Measurements from ENCODE around the gene BAIAP2. TPM values are rescaled to one million over a fixed set of nuclear protein-coding genes. Genes with fewer than 3 reads are reported as not detected.
"Not testable (repeated sequence)": the region's sequence is repeated elsewhere in the genome, so short reads cannot be mapped to it uniquely, and the experiment has no call there.

BAIAP2 gene
- total RNA-seq, 2 donors from 2014 or later, result 18.2 to 30.5 TPM

DNA sequence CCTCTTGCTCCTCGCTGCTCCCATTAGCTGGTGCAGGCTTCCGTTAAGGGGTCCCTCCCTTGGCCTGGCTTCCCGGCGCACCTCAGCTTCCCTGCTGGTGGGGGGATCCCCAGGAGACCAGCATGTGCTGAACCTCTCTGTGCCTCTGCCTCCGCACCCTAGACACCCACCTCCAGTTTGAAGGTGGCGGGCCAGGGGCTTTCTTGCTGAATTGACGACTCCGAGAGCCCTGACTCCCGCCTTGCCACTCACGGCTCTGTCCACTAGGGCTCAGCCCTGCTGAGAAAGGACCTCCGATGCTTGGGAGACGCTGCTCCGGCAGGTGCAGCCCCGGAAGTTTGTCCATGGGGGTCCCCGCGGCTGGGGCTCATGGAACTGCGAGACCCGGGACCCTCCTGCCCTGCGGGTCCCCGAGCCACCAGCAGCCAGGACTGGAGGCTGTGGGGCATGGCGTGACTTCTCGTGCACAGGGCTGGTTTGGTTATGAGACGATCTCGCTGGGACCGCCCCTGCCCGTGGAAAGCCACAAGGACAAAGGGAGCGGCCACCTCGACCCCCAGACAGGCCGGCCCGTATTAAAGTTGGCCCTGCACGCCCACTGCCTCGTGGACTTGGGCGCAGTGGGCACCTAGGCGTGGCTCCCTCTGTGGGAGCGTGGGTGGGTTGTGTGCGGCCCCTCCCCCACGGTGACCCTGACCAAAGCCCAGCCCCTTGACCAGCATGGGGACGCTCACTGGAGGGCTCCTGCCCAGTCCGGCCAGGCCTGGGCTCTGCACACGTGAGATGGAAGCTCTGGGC lies 35.2 kb upstream of the BAIAP2 start:
- DNase-seq (ENCODE audit: low spot score), result no peak
- intact Hi-C loops (cut with DNase I), result no loop called here

DNA sequence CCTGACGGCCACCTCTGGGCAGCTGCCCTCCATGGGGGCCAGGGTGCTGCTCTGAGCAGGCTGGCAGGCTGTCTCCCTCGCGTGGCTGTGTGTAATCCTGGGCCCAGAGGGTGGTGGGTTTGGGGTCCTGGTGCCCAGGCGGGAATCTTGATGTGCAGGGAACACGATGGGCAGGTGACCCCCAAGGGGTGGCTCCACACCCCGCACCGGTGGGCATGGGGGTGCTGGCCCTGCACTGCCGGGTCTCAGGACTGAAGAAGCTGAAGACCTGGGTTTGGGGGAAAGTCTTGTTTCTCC lies 34.7 kb upstream of the BAIAP2 start:
- DNase-seq (ENCODE audit: low spot score), result no peak
- intact Hi-C loops (cut with DNase I), result no loop called here

DNA sequence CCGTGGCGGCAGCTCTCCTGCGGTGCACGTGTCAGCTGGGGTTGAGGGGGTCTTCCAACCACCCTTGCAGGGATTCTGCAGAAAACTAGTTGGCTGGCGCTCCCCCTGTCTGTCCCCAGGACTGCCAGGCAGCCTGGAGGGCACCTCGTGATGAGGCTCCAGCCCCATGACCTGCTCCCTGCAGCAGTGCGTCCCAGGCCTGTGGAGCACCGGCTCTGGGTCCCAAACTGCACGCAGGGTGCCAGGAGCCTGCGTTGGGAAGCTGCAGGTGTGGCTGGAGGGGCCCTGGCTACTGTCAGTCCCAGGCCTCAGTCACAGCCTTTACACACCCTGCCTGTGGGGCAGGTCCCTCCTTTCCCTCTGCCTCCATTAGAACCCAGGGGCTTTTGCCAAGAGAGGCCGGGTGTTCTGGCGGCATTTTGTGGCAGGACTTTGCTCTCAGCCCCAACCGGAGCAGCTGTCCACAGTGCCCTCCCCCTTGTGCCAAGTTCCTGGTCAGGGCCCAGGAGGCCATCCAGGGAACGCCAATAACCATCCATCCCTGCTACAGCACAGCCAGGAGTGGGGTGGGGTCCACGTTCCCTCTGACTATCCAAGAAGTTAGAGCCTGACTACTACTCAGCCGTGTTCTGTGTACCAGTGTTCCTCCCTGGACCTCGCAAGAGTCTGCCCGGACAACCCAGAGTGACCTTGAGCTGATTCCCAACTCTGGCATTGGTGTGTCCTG lies 34.2 kb upstream of the BAIAP2 start:
- intact Hi-C loops (cut with DNase I), result no loop called here
- no peak for DNase-seq (ENCODE audit: low spot score)

DNA sequence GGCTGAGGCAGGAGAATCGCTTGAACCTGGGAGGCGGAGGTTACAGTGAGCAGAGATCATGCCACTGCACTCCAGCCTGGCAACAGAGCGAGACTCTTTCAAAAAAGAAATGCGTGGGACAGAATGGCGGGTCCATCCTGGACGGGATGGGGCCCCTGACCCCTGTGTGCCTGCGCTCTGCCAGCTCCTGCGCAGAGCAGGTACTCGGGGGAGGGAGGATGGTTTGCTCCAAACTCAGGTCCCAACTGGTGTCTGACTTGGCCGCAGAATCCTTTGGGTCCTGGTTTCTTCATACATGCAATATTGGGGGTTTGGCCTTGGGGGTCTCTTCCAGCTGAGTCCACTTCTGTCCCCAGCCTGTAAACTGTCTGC lies 33.0 kb upstream of the BAIAP2 start:
- intact Hi-C loops (cut with DNase I), result no loop called here
- no peak for DNase-seq (ENCODE audit: low spot score)

DNA sequence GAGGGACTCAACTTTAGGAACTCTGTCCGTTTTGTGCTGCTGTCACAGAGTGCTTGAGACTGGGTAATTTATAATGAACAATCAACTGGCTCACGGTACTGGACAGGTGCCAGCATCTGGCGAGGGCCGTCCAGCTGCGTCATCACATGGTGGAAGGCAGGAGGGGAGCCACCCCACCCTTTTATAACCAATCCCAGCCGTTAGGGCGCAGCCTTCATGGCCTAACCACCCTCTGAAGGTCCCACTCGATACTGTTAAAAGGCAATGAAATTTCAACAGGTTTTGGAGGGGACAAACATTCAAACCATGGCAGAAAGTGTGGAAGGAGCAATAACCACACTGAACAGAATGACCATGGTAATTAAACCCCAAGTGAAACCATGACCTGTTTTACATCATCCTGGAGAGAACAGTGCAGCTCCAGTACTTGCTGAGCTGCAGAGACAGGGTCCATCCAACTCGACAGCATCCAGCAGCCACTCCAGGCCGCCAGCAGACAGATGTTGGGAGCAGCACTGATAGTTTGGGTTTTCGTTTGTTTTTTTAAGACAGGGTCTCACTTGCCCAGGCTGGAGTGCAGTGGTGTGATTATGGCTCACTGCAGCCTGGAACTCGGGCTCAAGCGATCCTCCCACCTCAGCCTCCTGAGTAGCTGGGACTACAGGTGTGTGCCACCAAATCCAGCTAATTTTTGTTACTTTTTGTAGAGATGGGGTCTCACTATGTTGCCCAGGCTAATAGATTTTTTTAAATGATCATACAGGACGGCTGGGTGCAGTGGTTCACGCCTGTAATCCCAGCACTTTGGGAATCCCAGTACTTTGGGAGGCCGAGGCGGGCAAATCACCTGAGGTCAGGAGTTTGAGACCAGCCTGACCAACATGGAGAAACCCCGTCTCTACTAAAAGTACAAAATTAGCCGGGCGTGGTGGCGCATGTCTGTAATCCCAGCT lies 32.3 kb upstream of the BAIAP2 start:
- no peak for DNase-seq (ENCODE audit: low spot score)
- intact Hi-C loops (cut with DNase I), result no loop called here

DNA sequence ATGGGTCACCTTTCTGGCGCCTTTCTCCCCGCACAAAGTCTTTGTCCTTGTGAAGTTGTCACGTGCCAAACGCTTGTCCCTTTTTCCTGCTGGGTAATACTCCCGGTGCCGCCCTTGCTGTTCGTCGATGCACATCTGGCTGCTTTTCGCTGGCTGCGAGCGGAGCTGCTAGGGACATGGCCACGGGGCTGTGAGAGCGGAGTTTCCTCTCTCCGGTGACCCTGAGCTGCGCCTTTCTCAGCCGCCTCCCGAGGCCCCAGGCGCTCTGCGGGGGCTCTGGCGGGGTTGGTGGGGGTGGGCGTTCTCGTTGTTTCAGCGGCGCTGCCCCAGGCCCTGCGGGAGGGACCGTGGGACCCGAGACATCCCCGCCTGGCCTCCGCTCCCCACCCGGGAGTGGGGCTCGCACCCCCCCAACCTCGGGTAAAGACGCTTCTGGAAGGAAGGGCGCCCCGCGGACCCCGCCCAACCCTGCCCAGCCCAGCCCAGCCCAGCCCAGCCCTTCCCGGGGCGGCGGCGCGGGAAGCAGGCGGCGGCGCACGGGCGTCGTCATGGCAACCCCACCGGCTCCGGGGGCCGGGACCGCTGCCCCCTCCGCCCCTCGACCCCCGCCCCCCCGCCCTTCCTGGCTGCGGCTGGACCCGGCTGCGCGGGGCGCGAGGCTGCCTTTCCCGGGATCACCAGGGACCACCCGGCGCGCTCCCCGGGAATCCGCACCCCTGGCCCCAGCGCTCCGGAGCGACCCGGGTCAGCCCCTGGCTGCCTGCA lies 31.1 kb upstream of the BAIAP2 start:
- no peak for DNase-seq (ENCODE audit: low spot score)

DNA sequence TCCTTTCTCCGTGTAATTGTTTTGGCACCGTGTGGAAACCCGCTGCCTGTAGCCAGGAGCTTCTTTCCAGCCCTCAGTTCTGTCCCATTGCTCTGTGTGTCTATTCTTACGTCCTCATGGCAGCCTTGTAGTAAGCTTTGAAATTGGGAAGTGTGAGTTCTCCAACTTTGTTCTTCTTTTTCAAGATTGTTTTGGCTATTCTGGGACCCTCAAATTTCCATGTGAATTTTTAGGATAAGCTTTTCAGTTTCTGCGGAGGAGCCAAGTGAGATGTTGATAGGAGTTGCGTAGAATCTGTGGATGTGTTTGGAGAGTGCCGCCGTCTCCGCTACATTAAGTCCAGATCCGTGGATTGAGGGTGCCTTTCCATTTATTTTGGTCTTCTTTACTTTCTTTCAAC lies 28.1 kb upstream of the BAIAP2 start:
- DNase-seq (ENCODE audit: low spot score), result no peak
- intact Hi-C loops (cut with DNase I), result no loop called here

More for the DNA sequence above, 31.1 kb upstream of the BAIAP2 start:
- intact Hi-C loops (cut with DNase I), result no loop called here

DNA sequence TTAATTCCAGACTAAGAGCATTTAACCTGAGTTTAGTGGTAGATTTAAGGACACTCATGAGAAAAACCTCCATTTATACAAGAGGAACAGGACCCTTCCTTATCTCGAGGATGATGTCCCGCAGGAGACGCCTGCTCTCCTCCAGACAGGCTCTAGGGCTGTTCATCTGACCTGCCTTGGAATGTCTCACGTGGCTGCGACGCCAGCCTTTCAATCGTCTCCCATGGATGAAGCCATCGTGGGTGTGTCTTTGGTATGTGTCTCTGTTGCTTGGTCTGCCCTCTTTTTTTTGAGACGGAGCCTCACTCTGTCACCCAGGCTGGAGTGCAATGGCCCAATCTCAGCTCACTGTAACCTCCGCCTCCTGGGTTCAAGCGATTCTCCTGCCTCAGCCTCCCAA lies 26.8 kb upstream of the BAIAP2 start:
- no peak for DNase-seq (ENCODE audit: low spot score)
- intact Hi-C loops (cut with DNase I), result no loop called here

DNA sequence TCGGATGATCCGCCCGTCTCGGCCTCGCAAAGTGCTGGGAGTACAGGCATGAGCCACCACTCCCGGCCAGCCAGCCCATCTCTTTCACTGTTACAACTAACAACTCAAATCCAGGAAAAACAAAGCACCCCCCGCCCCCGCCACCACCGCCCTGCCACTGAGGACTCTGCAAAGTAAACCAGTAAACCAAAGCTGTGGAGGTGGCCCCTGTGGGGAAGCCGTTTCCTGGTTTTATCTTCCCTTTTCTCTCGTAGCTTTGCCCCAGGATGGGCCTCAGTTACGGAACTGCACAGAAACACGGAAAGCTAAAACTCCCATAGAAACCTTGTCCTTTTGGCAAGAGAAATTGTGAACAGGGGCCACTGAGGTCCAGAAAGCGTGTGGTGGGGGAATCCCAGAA lies 25.8 kb upstream of the BAIAP2 start:
- no peak for DNase-seq (ENCODE audit: low spot score)
- intact Hi-C loops (cut with DNase I), result no loop called here

DNA sequence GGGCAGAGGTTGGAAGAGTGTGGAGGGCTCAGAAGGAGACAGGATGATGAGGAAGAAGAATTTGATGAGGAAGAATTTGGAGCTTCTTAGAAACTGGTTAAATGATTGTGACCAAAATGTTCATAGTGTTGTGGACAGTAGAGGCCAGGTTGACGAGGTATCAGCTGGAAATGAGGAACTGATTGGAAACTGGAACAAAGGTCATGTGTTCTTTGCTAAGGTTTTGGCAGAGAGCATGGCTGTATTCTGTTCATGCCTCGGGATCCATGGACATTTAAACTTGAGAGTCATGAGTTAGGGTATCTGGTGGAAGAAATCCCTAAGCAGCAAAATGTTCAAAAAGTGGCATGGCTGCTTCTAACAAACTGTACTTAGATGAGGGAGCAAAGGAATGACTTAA lies 24.0 kb upstream of the BAIAP2 start:
- no peak for DNase-seq (ENCODE audit: low spot score)
- intact Hi-C loops (cut with DNase I), result no loop called here

DNA sequence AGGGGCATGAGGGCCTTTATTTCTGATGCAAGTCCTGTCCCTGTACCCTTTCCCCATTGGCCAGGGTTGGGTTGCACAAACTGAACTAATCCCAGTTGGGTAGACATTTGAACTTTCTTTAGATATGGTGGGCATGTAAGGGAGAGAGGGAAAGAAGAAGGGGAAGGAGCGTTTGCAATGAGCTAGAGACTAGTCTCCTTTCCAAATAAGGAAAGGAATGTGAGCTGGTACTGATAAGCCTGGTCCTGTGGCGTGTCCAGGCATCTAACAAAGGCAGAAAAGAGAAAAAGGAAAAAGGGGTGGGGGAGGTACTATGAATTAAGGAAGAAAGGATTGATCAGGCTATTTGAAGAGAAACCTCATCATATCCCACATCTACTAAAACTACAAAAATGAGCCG lies 23.0 kb upstream of the BAIAP2 start:
- intact Hi-C loops (cut with DNase I), result no loop called here
- no peak for DNase-seq (ENCODE audit: low spot score)

DNA sequence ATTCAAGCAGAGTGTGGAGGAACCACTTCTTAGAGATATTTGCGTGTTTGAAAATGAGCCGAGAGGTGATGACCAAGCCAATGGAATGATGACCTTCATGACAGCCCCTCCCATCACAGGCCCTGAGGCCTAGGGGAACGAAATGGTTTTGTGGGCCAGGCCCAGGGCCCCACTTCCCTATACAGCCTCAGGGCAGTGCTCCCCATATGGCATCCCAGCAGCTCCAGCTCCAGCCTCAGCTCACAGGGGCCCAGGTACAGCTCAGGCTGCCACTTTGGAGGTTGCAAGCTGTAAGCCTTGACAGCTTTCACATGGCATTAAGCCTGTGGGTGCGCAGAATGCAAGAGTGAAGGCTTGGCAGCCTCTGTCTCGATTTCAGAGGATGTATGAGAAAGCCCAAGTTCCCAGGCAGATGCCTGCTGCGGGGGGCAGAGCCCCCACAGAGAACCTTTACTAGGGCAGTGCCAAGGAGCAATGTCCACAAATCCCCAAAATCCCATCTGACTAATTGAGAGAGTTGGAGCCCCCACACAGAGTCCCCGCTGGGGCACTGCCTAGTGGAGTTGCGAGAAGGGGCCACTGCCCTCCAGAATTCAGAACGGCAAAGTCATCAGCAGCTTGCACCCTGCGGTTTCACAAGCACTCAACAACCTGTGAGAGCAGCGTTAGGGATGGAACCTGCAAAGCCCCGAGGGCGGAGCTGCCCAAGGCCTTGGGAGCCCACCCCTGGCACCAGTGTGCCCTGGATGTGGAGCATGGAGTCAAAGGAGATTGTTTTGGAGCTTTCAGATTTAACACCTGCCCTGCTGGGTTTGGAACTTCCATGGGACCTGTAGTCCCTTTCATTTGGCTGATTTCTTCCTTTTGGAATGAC lies 22.1 kb upstream of the BAIAP2 start:
- intact Hi-C loops (cut with DNase I), result loop anchor here in 1 of 2 donors (1.0 kb wide), 1 partner anchor 22 kb away; the partner anchor contains the start of gene CHMP6
- DNase-seq (ENCODE audit: low spot score), result no peak

DNA sequence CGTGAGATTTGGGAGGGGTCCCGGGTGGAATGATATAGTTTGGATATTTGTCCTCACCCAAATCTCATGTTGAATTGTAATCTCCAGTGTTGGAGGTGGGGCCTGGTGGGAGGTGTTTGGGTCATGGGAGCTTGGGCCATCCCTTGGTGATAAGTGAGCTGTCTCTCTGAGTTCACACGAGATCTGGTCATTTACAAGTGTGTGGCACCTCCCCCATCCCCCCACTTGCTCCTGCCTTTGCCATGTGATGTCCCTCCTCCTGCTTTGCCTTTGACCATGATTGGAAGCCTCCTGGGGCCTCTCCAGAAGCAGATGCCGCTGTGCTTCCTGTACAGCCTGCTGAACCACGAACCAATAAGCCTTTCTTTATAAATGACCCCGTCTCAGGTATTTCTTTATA lies 21.3 kb upstream of the BAIAP2 start:
- intact Hi-C loops (cut with DNase I), result loop anchor here in 1 of 2 donors (1.0 kb wide), 1 partner anchor 22 kb away; the partner anchor contains the start of gene CHMP6
- DNase-seq (ENCODE audit: low spot score), result no peak

DNA sequence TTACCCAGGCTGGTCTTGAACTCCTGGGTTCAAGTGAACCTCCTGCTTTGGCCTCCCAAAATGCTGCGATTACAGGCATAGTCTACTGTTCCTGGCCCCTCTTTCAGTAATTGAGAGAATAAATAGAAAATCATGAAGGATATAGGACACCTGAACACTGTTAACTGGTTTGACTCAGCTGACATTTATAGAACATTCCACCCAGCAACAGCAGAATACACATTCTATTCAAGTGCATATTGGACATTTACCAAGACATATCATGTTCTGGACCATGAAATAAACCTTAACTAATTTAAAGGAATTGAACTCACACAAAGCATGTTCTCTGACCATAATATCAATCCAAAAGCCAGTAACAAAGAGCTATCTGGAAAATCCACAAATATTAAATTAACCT lies 19.8 kb upstream of the BAIAP2 start:
- no peak for DNase-seq (ENCODE audit: low spot score)
- intact Hi-C loops (cut with DNase I), result loop anchor here in 1 of 2 donors (1.0 kb wide), 1 partner anchor 43 kb away; no protein-coding TSS in a partner anchor

DNA sequence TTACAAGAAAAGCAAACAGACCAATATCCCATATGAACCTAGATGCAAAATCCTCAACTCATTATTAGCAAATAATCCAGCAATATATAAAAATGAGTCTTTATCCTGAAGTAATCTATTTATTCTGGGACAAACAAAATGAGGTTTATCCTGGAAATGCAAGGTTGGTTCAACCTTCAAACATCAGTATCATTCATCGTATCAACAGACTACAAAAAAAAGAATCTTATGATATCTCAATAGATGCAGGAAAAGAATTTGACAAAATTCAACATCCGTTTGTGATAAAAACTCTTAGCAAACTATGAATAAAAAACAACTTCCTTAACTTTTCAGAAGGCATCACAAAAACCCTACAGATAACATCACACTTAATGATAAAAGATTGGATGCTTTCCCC lies 18.4 kb upstream of the BAIAP2 start:
- intact Hi-C loops (cut with DNase I), result no loop called here
- DNase-seq (ENCODE audit: low spot score), result no peak

DNA sequence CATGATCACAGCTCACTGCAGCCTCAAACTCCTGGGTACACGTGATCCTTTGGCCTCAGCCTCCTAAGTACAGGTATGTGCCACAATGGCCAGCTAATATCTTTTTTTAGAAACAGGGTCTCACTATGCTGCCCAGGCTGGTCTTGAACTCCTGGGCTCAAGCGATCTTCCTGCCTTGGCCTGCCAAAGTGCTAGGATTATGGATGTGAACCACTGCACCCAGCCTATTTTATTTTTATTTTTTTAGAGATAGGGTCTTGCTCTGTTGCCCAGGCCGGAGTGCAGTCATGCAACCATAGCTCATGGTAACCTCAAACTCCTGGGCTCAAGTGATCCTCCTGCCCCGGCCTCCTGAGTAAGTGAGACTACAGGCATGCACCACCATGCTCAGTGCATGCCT lies 17.6 kb upstream of the BAIAP2 start:
- DNase-seq (ENCODE audit: low spot score); intact Hi-C loops (cut with DNase I): not testable (repeated sequence)

DNA sequence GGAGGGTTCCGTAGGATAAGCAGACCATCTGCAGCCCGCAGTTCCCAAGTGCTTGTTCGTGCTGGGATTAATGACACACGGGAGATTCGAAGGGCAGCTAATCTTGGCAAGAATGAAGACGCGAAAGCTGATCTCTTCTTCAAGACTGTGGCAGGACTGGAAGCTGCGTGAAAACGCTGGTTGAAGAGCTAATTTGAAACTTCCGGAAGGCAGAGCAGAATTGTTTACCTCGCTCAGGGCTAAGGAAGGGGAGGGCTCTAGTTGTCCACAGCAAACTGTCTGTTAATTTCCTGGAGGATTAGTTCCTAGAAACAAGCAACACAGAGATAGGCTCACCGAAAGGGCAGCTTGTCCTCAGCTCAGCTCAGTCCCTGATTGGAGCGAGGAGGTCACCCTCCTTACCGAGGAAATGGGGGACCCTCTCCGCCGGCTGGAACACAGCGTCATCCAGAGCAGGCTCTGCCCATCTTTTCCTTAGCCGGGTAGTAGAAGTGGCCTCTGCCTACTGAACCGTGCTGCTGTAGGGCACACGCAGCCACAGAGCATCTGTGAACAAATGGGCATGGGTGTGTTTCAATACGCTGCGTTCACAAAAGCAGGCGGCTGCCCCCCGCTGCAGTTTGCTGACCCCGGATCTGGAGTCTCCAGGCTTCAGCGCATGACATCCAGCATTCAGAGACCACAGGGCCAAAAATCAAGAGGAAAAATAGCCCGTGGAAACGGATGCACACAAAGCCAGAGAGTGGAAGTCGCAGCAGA lies 16.7 kb upstream of the BAIAP2 start:
- intact Hi-C loops (cut with DNase I), result no loop called here
- no peak for DNase-seq (ENCODE audit: low spot score)
